ENCODE measurements around the gene ANGPT4. TPM values are rescaled to one million over a fixed set of nuclear protein-coding genes. Genes with fewer than 3 reads are reported as not detected.

ANGPT4 gene
- total and polyA plus RNA-seq, 2 of the 13 experiments (the other 11 are each of a cell fraction or from before 2014, with no cell fraction given), result not detected

- TF ChIP-seq NFAT5 (CRISPR knock-in tag; IDR thresholded peaks at IDR 0.05) (no peak), THAP11 (CRISPR knock-in tag; IDR thresholded peaks at IDR 0.05) (no peak), ZSCAN25 (CRISPR knock-in tag; IDR thresholded peaks at IDR 0.05) (no peak), NR3C1 (CRISPR knock-in tag; IDR thresholded peaks at IDR 0.05) (no peak), ZNF552 (CRISPR knock-in tag; IDR thresholded peaks at IDR 0.05; ENCODE audit: borderline replicate concordance) (no peak), ZNF7 (CRISPR knock-in tag; IDR thresholded peaks at IDR 0.05) (no peak), SMYD3 (CRISPR knock-in tag; IDR thresholded peaks at IDR 0.05) (no peak), ZNF18 (CRISPR knock-in tag; IDR thresholded peaks at IDR 0.05; ENCODE audit: insufficient replicate concordance) (no peak), FOSL2 (CRISPR knock-in tag; IDR thresholded peaks at IDR 0.05) (no peak), KIAA2018 (CRISPR knock-in tag; IDR thresholded peaks at IDR 0.05; ENCODE audit: borderline replicate concordance) (no peak), ZFP36L1 (CRISPR knock-in tag; IDR thresholded peaks at IDR 0.05) (no peak), ZMYM4 (CRISPR knock-in tag; IDR thresholded peaks at IDR 0.05) (no peak), IKZF5 (CRISPR knock-in tag; IDR thresholded peaks at IDR 0.05) (no peak), SRF (IDR thresholded peaks at IDR 0.05; ENCODE audit: low read depth, low read length) (no peak)
These were observed 25.0 kb downstream of the ANGPT4 start (continued) for GRCh38 chr20:891058-891705.
